ENCODE measurements around the gene SAMD8. TPM values are rescaled to one million over a fixed set of nuclear protein-coding genes. Genes with fewer than 3 reads are reported as not detected.
"Not testable (repeated sequence)": the region's sequence is repeated elsewhere in the genome, so short reads cannot be mapped to it uniquely, and the experiment has no call there.

Gene SAMD8
- total and polyA plus RNA-seq, 2 donors (not counting 1 experiment from before 2014, with no cell fraction given) = 15.9 to 35.7 TPM

- H3K4me3 Mint-ChIP-seq; H3K4me3 ChIP-seq (ENCODE audit: control extremely low read depth in 1 of 5, extremely low read depth in 1 of 5, insufficient read depth in 1 of 5, low read depth in 2 of 5, low read length in 4 of 5); H3K4me2 ChIP-seq (replicated peaks; ENCODE audit: low read depth, low read length, poor library complexity, severe bottlenecking); H3K27ac ChIP-seq (ENCODE audit: low read length in 2 of 2); H3K9me3 ChIP-seq (ENCODE audit: control extremely low read depth in 1 of 3, control insufficient read depth in 2 of 3, insufficient read depth in 1 of 3, low read length in 2 of 3); H3K27me3 Mint-ChIP-seq; H3K9me3 Mint-ChIP-seq (ENCODE audit: insufficient read depth); H3K9ac ChIP-seq (ENCODE audit: low read length); H3K27ac Mint-ChIP-seq; CTCF ChIA-PET; ATAC-seq (ENCODE audit: low read depth); H3K36me3 ChIP-seq (replicated peaks in 1 of 2; ENCODE audit: control extremely low read depth in 1 of 2, control insufficient read depth in 1 of 2, extremely low read depth in 1 of 2, insufficient read depth in 2 of 2, low read length in 1 of 2); H2AFZ ChIP-seq (ENCODE audit: insufficient read depth, low read depth, low read length, poor library complexity, severe bottlenecking); POLR2A ChIA-PET; H3K27me3 ChIP-seq (replicated peaks in 1 of 4; ENCODE audit: control extremely low read depth in 1 of 4, control insufficient read depth in 3 of 4, insufficient read depth in 4 of 4, low read length in 3 of 4); DNase-seq: not testable (repeated sequence)
- peaks cover 57% of the 10 kb centered on the region for H3K4me1 Mint-ChIP-seq
- peaks cover 23 to 34% of the 10 kb centered on the region in 2 donors for H3K4me1 ChIP-seq (ENCODE audit: control insufficient read depth in 2 of 2, insufficient read depth in 2 of 2, low read length in 2 of 2)
- H4K20me1 ChIP-seq (ENCODE audit: control insufficient read depth, insufficient read depth, low read length, poor library complexity, severe bottlenecking) = peaks cover 44% of the 10 kb centered on the region
- intact Hi-C loops (cut with micrococcal nuclease) = loop anchor here (5.0 kb wide), 1 partner anchor 1160 kb away; no protein-coding TSS in a partner anchor
- peaks cover 99% of the 10 kb centered on the region for H3K79me2 ChIP-seq (ENCODE audit: control insufficient read depth, insufficient read depth, low read length)
- 89% methylated on average over 3 of the region's 15 CpGs for WGBS (ENCODE audit: insufficient coverage)
Measured at GRCh38 chr10:75116941-75117775, 5.7 kb downstream of the SAMD8 start.

- CTCF ChIA-PET = no interaction called here
- DNase-seq = no peak
- no peak for TF ChIP-seq EZH2 (IDR thresholded peaks at IDR 0.05; ENCODE audit: borderline replicate concordance, insufficient read depth, low read depth, low read length, poor library complexity, severe bottlenecking)
- TF ChIP-seq CTCF (IDR thresholded peaks at IDR 0.05) = no peak
- ATAC-seq (ENCODE audit: low read depth) = no peak
- no peak overlapping the region for H3K4me2 ChIP-seq (replicated peaks; ENCODE audit: low read depth, low read length, poor library complexity, severe bottlenecking)
- no peak overlapping the region for H3K27ac ChIP-seq (ENCODE audit: low read length in 2 of 2)
- WGBS (ENCODE audit: insufficient coverage) = 97% methylated on average over 3 of the region's 3 CpGs
- intact Hi-C loops (cut with micrococcal nuclease) = loop anchor here (5.0 kb wide), 1 partner anchor 1161 kb away; no protein-coding TSS in a partner anchor
- peaks cover 18 to 29% of the 10 kb centered on the region in 2 donors for H3K4me1 ChIP-seq (ENCODE audit: control insufficient read depth in 2 of 2, insufficient read depth in 2 of 2, low read length in 2 of 2)
- peaks cover 0 to 4% of the 10 kb centered on the region in 2 experiments for H3K36me3 ChIP-seq (replicated peaks in 1 of 2; ENCODE audit: control extremely low read depth in 1 of 2, control insufficient read depth in 1 of 2, extremely low read depth in 1 of 2, insufficient read depth in 2 of 2, low read length in 1 of 2)
- H3K9ac ChIP-seq (ENCODE audit: low read length) = no peak overlapping the region
- H3K27me3 Mint-ChIP-seq = no peaks in the 10 kb centered on the region
- peaks cover 99% of the 10 kb centered on the region for H3K79me2 ChIP-seq (ENCODE audit: control insufficient read depth, insufficient read depth, low read length)
- H3K9me3 Mint-ChIP-seq (ENCODE audit: insufficient read depth) = no peaks in the 10 kb centered on the region
- no peak overlapping the region for H3K4me3 Mint-ChIP-seq
- H4K20me1 ChIP-seq (ENCODE audit: control insufficient read depth, insufficient read depth, low read length, poor library complexity, severe bottlenecking) = peaks cover 51% of the 10 kb centered on the region
- no peak overlapping the region for H2AFZ ChIP-seq (ENCODE audit: insufficient read depth, low read depth, low read length, poor library complexity, severe bottlenecking)
- no peaks in the 10 kb centered on the region for H3K9me3 ChIP-seq (ENCODE audit: control extremely low read depth in 1 of 3, control insufficient read depth in 2 of 3, insufficient read depth in 1 of 3, low read length in 2 of 3)
- H3K27ac Mint-ChIP-seq = no peak overlapping the region
- POLR2A ChIA-PET = no interaction called here
- H3K4me1 Mint-ChIP-seq = peaks cover 54% of the 10 kb centered on the region
- H3K4me3 ChIP-seq (ENCODE audit: control extremely low read depth in 1 of 5, extremely low read depth in 1 of 5, insufficient read depth in 1 of 5, low read depth in 2 of 5, low read length in 4 of 5) = no peak overlapping the region
- no peaks in the 10 kb centered on the region for H3K27me3 ChIP-seq (replicated peaks in 1 of 4; ENCODE audit: control extremely low read depth in 1 of 4, control insufficient read depth in 3 of 4, insufficient read depth in 4 of 4, low read length in 3 of 4)
Measured at GRCh38 chr10:75117995-75118394, 6.5 kb downstream of the SAMD8 start.

GRCh38 chr10:75119444-75120066 is 8.1 kb downstream of the SAMD8 start:
- CTCF ChIA-PET; H3K27ac Mint-ChIP-seq; H3K36me3 ChIP-seq (replicated peaks in 1 of 2; ENCODE audit: control extremely low read depth in 1 of 2, control insufficient read depth in 1 of 2, extremely low read depth in 1 of 2, insufficient read depth in 2 of 2, low read length in 1 of 2); H3K9me3 ChIP-seq (ENCODE audit: control extremely low read depth in 1 of 3, control insufficient read depth in 2 of 3, insufficient read depth in 1 of 3, low read length in 2 of 3); H3K27me3 ChIP-seq (replicated peaks in 1 of 4; ENCODE audit: control extremely low read depth in 1 of 4, control insufficient read depth in 3 of 4, insufficient read depth in 4 of 4, low read length in 3 of 4); H3K9me3 Mint-ChIP-seq (ENCODE audit: insufficient read depth); H3K27me3 Mint-ChIP-seq; H2AFZ ChIP-seq (ENCODE audit: insufficient read depth, low read depth, low read length, poor library complexity, severe bottlenecking); H3K27ac ChIP-seq (ENCODE audit: low read length in 2 of 2); H3K9ac ChIP-seq (ENCODE audit: low read length); ATAC-seq (ENCODE audit: low read depth); H3K4me3 Mint-ChIP-seq; H3K4me2 ChIP-seq (replicated peaks; ENCODE audit: low read depth, low read length, poor library complexity, severe bottlenecking); H3K4me3 ChIP-seq (ENCODE audit: control extremely low read depth in 1 of 5, extremely low read depth in 1 of 5, insufficient read depth in 1 of 5, low read depth in 2 of 5, low read length in 4 of 5): not testable (repeated sequence)
- peaks cover 55% of the 10 kb centered on the region for H4K20me1 ChIP-seq (ENCODE audit: control insufficient read depth, insufficient read depth, low read length, poor library complexity, severe bottlenecking)
- H3K79me2 ChIP-seq (ENCODE audit: control insufficient read depth, insufficient read depth, low read length) = peaks cover 99% of the 10 kb centered on the region
- peak; percentile 39 for DNase-seq
- WGBS (ENCODE audit: insufficient coverage) = 91% methylated on average over 9 of the region's 15 CpGs
- intact Hi-C loops (cut with micrococcal nuclease) = loop anchor here (5.0 kb wide), 1 partner anchor 1162 kb away; no protein-coding TSS in a partner anchor
- H3K4me1 ChIP-seq (ENCODE audit: control insufficient read depth in 2 of 2, insufficient read depth in 2 of 2, low read length in 2 of 2) = peaks cover 15 to 16% of the 10 kb centered on the region in 2 donors
- peaks cover 47% of the 10 kb centered on the region for H3K4me1 Mint-ChIP-seq
- POLR2A ChIA-PET = interaction anchor here (1.5 kb wide), 1 partner anchor 9 kb away, joined by 3 read pairs; no protein-coding TSS in a partner anchor

Measured in B cell (primary cell).